Activated T-helper 9 cell treated with anti-CD3 and anti-CD28 coated beads, Interleukin-2, amount 50 U/mL, for 16 hours (primary cell): ENCODE data around the gene EXOC6B.

Experiments
- DNase-seq: peaks from one replicate; pipeline ENCODE4 v3.0.0-alpha.2; 2020; ENCODE audit warnings: low read depth

The EXOC6B gene

GRCh38 chr2:72159211-72159993 is 666.4 kb downstream of the EXOC6B start:
- DNase-seq: no peak

GRCh38 chr2:72157871-72158771 is 667.7 kb downstream of the EXOC6B start:
- no peak for DNase-seq

DNA sequence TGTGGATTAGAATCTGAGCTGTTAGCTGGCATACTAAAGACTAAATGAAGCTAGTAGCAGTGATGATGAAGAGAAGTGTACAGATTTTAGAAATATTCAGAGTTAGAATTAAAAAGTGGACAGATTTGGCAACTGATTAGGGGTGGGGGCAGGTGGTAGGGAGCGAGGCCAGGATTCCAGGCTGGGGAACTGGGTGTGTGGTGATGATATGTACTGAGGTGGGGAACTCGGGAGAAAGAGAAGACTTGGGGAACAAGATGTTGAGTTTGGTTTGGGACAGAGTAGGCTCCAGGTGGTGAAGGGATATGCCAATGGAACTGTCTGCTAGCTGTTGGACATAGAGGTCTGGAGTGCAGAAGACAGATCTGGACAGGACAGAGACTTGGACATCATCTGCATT is 669.0 kb downstream of the EXOC6B start:
- no peak for DNase-seq

DNA sequence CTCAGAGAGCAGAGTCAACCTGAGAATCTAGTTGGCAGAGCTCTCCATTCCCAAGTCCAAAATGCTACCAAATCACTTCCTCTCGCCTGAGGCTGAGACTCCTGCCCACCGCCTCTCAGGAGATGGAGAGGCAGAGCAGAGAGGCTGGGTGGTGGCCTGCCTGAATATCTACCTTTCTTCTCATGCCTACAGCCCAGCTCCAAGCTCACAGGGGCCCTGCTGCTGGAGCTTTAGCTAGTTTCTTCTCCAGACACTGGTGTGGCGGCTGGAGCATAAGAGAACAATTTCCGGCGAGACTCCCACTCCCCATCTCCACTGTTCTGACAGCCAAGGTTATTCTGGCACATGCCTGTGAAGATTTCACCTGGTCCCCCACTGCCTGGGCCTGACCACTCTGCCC is 670.1 kb downstream of the EXOC6B start:
- no peak for DNase-seq

GRCh38 chr2:72155151-72155550 is 670.7 kb downstream of the EXOC6B start:
- DNase-seq: no peak

GRCh38 chr2:72154386-72154975 is 671.4 kb downstream of the EXOC6B start:
- DNase-seq: no peak

GRCh38 chr2:72153924-72154323 is 671.9 kb downstream of the EXOC6B start:
- no peak for DNase-seq

DNA sequence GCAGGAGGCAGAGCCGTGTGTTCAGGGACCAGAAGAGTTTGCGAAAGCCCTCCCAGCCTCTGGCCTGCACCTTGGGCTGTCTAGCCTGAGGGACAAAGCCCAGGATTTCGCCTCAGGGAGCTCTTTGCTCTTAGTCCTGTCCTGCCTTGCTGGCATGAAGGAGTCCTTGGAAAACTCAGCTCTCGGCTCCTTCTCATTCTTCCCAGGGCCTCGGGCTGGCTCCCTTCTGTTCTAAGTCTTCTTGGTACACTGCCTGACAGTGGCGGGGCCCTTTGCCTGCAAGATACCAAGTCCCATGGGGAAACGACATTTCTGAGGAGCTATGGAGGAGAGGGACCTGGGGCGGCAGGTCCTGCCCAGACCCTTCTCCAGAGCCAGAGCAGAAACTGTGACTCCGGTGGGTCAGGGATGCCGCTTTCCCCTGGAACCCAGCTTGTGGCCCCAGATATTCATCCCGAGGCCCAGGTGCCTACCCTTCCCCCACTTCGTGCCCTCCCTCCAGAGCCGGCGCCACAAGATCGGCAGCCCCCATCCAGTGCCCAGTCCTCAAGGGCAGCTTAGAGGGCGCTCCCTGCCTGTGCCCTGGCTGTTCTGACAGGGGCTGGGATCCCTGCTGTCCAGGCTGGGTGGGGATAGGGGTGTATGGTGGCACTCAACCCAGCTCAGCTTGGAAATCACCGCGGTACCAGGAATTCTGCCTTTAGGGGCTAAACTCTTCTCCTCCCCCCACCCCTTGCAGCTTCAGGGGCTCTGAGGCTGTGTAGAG is 672.6 kb downstream of the EXOC6B start:
- DNase-seq: no peak

DNA sequence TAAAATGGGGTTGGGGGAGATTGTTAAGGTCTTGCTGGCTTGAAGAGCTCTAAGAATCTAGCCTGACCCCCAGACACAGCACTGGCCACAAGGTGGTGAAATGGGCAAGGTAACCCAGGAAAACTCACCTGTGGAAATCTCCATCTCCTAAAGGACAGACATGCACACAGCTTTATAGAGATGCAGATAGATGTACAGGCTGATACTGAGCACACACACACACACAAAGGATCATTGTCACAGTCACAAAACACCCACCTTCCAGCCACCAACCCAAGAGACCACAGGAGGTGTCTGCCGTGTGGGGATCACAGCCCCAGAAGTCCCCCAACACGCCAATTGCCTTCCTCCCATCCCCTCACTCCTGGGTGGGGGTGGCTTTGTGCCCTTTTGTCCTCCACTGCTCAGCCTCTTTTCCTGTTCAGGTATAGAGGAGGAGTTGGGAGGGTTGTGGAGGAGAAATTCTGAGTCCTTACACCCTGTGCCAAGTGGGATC is 674.9 kb downstream of the EXOC6B start:
- DNase-seq: no peak

DNA sequence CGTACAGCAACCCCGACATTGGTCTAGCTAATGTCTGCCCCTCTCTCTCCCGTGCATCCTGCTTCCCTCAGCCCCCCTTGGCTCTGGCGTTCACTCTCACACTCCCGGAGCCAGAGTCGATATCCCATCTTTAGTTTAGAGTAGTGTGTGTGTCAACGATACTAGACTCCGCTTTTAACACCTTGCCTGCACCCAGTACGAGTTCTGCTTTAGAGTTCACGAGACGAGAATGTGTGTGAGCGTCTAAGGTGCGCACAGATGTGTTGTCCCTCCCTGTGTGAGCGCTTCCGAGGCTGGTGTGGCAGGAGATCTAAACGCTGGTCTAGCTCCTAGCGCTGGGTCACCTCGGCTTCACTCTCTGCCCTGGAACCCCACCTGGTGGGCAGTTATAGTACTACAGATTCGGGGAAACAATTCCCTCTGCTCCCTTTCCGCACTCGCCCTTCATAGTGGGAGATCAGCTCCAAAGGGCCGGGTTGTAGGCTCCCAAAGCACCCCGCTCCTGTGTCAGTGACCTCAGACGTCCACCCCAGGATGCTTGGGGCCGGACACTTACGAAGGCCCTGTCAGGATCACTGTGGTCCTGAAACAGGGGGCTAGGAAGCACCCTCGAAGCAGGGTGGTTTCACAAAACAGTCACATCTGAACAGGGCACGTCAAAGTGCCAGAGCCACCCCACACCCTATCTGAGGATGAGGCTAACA is 675.5 kb downstream of the EXOC6B start:
- DNase-seq: peak; percentile 33

DNA sequence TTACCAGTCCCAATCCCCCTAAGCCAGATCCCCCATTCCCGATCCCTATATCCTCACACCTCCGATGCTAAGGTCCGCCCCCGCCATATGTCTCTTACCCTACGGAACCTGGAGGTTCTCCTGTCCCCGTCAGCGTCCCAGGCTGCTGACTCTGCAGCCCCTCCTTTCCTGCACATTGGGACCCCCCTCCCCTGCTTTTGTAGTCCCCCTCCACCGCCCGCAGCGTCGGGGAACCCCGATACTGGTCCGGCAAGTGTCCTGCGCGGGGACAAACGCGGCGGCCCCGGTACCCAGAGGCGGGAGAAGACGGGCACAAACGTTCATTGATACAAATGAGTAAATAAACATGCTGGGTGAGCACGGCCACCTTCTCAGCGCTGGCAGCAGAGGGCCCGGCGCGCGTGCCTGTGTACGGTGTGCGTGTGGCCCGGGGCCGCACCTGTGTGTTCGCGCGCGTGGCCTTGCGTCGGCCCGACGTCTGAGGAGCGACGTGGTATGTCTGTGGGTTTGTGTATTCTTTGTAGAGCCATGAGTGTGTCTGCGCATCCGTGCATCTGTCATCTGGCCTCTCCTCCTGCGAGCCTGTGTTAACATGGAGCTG is 676.2 kb downstream of the EXOC6B start:
- no peak for DNase-seq

GRCh38 chr2:72148837-72149555 is 676.8 kb downstream of the EXOC6B start:
- no peak for DNase-seq

- no peak for DNase-seq
Measured at GRCh38 chr2:72148003-72148836, 677.6 kb downstream of the EXOC6B start.

- DNase-seq: no peak
Measured at GRCh38 chr2:72147303-72147971, 678.4 kb downstream of the EXOC6B start, which contains the start of gene CYP26B1. TSS of gene CYP26B1 (minus strand) at chr2:72147862. CDS start at chr2:72147834, 28 bp downstream.

DNA sequence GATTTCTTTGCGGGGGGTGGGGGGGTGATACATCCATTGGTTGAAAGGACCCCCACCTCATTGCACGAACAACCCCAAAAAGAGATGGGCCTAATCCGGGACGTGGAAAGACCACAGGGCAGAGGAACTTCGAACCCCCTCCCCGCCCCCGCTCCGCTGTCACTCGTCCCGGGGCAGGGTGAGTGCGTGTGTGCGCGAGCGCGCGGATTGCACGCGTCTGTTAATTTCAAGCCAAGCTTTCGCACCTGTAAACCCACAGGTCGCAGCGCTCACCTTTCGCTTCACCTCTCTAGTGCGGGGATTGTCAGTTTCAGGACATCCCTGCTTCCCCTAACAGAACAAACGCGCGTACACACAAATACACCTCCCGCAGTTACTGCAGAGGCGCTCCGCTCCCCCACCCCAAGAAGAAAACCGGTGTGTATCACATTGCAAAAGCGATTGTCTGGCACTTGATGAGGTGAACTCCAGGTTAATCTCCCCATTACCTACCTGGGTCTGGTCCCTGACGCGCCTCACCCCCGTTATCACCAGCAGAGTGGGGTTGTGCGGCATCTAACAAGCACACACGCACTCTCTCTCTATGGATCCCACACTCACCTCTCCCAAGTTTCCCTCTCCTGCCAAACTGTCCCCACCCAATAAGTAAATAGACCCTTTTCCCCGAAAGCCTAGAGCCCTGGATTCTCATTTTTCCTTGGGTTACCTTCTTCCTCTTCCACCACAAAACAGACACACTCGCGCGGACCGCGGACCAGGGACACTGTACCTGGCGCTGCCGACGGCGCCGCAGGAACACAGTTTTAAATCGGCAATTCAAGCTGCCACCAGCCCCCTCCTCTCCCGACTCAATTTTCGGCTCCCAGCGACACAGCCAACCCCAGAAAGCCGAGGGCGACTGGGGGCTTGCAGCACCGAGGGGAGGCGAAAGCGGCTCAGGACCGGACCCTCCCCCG is 679.2 kb downstream of the EXOC6B start:
- no peak for DNase-seq

DNA sequence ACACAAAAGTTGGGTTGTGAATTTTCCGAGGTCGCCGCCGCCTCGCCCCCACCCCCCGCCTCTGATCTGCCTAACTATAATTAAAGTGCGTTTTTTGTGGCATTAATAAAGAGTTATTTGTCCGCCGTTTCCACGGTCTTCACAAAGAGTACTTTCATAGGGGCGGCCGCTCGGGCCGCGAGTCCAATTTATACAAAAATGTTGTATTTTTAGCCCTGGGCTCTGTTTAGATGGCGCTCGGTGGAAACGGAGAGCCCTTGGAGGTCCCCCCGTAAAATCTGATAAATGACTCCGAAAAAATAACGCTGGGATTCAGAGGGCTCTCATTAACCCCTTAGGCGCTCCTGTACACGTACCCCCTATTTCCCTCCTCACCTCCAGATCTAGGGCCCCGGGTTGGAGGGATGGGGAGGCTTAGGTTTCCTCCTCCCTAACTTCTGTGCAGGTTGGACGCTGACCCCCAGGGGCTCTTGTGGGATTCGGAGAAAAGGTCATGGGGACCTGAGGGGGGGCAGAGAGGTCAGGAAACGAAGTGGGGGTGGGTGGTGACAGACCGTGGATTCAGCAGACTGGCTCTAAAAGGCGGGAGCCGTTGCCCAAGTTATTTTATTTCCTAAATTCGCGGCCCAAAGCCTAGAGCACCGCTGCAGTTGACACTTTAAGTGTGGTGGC is 680.0 kb downstream of the EXOC6B start:
- no peak for DNase-seq

- no peak for DNase-seq
Measured at GRCh38 chr2:72145289-72145657, 680.6 kb downstream of the EXOC6B start.
